ENCODE results near the gene SLC25A38.

- TF ChIP-seq, protein P1, sequence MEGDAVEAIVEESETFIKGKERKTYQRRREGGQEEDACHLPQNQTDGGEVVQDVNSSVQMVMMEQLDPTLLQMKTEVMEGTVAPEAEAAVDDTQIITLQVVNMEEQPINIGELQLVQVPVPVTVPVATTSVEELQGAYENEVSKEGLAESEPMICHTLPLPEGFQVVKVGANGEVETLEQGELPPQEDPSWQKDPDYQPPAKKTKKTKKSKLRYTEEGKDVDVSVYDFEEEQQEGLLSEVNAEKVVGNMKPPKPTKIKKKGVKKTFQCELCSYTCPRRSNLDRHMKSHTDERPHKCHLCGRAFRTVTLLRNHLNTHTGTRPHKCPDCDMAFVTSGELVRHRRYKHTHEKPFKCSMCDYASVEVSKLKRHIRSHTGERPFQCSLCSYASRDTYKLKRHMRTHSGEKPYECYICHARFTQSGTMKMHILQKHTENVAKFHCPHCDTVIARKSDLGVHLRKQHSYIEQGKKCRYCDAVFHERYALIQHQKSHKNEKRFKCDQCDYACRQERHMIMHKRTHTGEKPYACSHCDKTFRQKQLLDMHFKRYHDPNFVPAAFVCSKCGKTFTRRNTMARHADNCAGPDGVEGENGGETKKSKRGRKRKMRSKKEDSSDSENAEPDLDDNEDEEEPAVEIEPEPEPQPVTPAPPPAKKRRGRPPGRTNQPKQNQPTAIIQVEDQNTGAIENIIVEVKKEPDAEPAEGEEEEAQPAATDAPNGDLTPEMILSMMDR (conservative IDR thresholded peaks at IDR 0.05; ENCODE audit: low read length) = no peak
- TF ChIP-seq EZH2phosphoT487 (IDR thresholded peaks at IDR 0.05; ENCODE audit: borderline replicate concordance) = no peak
These were observed 3.4 kb upstream of the SLC25A38 start for GRCh38 chr3:39379778-39380155.

All from Loucy (cell line).